Airway epithelial cell (primary cell): ENCODE data around the gene KCNE3. TPM values are rescaled to one million over a fixed set of nuclear protein-coding genes. Genes with fewer than 3 reads are reported as not detected.

Source experiments
- total RNA-seq: library from RNA; depleted of rRNA; stranded (reverse); fragments of >200 nt; gene quantifications from 2 replicates; pipeline ENCODE4 v1.2.3, GENCODE V29; 2015

KCNE3 gene, protein sequence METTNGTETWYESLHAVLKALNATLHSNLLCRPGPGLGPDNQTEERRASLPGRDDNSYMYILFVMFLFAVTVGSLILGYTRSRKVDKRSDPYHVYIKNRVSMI
- not detected in 2 replicates for total RNA-seq

DNA sequence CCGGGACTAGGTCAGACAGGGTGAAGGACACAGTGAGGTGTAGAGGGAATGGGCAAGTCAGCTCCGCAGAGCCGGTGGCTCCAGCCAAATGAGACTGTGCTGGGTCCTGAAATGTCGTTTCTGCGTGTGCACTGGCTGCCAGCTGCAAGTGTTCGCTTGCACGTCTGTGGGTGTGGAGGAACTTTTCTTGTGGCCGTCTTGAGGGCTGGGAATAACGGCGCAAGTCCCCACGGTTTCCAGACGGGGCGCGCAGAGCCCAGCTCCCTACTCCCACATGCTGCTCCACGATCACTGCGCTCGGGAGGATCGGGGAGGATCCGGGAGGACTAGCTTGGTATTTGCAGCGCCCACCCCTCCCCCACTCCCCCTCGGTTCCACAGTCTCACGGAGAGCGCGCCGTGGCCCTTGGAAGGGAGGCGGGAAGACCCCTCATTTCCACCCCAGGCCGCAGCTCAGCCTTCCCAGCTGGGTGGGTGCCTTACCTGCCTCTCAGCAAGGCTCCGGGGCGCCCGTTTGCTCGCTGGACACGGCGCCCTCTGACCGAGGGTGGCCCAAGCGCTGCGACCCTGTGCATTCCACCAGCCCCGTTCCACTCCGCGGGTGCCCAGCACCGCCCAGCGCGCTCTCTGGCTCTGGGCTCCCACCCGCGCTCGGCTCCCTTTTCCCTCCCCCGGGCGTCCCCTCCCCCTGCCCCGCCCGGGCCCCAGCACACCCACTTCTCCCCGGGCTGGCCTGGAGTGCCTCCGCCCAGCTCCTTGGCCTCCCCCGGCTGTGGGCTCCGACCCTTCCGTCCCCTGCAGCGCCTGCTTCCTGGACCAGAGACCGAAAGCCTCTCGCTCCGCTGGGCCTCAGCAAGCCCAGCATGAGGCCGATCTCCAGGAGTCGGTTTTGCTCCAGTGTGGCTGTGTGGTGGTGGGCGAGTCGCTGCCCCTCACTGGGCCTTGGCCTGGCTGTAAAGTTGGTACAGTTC is at the start of gene KCNE3:
KCNE3 (minus strand) TSS at position 634 of the 970 bp plus-strand sequence. CDS start 9,986 bp downstream, outside the sequence.

DNA sequence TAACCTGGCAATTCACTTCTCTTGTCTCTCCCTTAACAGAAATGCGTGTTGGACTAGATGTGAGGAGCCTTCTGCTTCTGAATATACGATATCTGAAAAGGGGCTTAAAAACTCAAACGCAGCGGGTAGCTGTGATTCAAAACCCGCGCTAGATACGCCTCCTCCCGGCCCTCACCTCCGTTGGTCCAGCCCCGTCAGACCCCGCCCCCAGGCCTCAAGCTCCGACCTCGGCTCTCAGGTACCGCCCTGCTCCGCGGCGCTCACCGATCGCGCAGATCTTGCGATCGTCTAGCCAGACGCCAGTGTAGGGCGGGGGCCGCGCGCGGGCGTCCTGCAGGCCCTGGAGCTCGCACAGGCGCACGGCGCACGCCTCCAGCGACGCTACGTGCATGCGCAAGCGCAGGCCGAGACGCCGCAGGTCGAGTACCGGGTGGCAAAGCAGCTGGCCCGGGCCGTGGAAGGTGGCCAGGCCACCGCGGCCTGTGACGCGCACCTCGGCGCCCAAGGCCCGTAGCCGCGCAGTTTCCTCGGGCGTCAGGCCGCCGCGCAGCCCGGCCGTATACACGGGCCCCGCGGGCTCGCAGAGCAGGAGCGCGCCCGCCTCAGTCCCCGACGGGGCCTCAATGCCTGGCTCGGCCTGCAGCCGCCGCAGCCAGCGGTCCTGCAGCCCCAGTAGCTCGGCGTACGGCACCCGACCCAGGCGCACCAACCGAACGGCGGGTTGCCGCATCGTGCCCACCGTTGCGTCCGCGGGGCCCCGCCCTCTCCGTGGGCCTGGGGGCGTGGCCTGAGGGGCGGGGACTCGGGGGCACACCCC is 25.8 kb upstream of the KCNE3 start, which contains the start of gene LIPT2:
LIPT2 (minus strand) TSS at position 751 of the 817 bp plus-strand sequence; CDS start at position 730, 21 bp downstream.

Other genes starting within 250 kb of the KCNE3 start
- gene P4HA3, start 155.9 kb downstream of the KCNE3 start, total RNA-seq = 0.09 and 0.71 TPM in 2 replicates
- 1.4 and 2.0 TPM in 2 replicates for gene PGM2L1, start 69.1 kb downstream of the KCNE3 start, total RNA-seq
- 1.5 and 4.4 TPM in 2 replicates for gene LIPT2, start 26.2 kb upstream of the KCNE3 start, total RNA-seq
- gene POLD3, start 125.0 kb upstream of the KCNE3 start, total RNA-seq = 8.5 and 9.5 TPM in 2 replicates